Thyroid gland (tissue), 4 donors: ENCODE results near the gene COPB1.

Experiments
- POLR2A ChIP-seq, 2 donors: fragments of 450-650 bp; IDR thresholded peaks; one replicate each; pipeline ENCODE4 v1.6.1; 2017; ENCODE audit warnings: antibody characterized with exemption in 2 of 2, mild to moderate bottlenecking in 2 of 2, moderate library complexity in 1 of 2
- TF ChIP-seq, protein P1 (sequence below), 6 experiments: fragments of 200-600 bp in 3 of 6; fragments of 450-650 bp in 3 of 6; sonication (generic) in 3 of 6; IDR thresholded peaks; one replicate each; pipeline ENCODE4 v1.5.1; 2016 to 2019; ENCODE audit warnings: antibody characterized with exemption in 6 of 6, mild to moderate bottlenecking in 2 of 6, inconsistent platforms in 1 of 6, moderate library complexity in 1 of 6

GRCh38 chr11:14458377-14458776 is 41.2 kb downstream of the COPB1 start:
- TF ChIP-seq, protein P1, sequence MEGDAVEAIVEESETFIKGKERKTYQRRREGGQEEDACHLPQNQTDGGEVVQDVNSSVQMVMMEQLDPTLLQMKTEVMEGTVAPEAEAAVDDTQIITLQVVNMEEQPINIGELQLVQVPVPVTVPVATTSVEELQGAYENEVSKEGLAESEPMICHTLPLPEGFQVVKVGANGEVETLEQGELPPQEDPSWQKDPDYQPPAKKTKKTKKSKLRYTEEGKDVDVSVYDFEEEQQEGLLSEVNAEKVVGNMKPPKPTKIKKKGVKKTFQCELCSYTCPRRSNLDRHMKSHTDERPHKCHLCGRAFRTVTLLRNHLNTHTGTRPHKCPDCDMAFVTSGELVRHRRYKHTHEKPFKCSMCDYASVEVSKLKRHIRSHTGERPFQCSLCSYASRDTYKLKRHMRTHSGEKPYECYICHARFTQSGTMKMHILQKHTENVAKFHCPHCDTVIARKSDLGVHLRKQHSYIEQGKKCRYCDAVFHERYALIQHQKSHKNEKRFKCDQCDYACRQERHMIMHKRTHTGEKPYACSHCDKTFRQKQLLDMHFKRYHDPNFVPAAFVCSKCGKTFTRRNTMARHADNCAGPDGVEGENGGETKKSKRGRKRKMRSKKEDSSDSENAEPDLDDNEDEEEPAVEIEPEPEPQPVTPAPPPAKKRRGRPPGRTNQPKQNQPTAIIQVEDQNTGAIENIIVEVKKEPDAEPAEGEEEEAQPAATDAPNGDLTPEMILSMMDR (IDR thresholded peaks at IDR 0.05) = no peak
- TF ChIP-seq POLR2A (IDR thresholded peaks at IDR 0.05) = no peak
